ENCODE data around the gene HIP1.
"Not testable (repeated sequence)": the region's sequence is repeated elsewhere in the genome, so short reads cannot be mapped to it uniquely, and the experiment has no call there.

The HIP1 gene

GRCh38 chr7:75608451-75609122 is 130.2 kb downstream of the HIP1 start:
- DNase-seq, result no peak

GRCh38 chr7:75604408-75604807 is 134.3 kb downstream of the HIP1 start:
- no peak for DNase-seq

- DNase-seq, result not testable (repeated sequence)
Measured at GRCh38 chr7:75602831-75603230, 135.9 kb downstream of the HIP1 start.

- DNase-seq, result no peak
Measured at GRCh38 chr7:75601539-75601938, 137.2 kb downstream of the HIP1 start.

- DNase-seq, result not testable (repeated sequence)
Measured at GRCh38 chr7:75600748-75601147, 138.0 kb downstream of the HIP1 start.

GRCh38 chr7:75599244-75599781 is 139.4 kb downstream of the HIP1 start:
- DNase-seq, result no peak

- no peak for DNase-seq
Measured at GRCh38 chr7:75596727-75597614, 141.8 kb downstream of the HIP1 start.

GRCh38 chr7:75595766-75596165 is 143.0 kb downstream of the HIP1 start:
- no peak for DNase-seq

- not testable (repeated sequence) for DNase-seq
Measured at GRCh38 chr7:75593500-75594184, 145.1 kb downstream of the HIP1 start.

GRCh38 chr7:75591467-75592255 is 147.1 kb downstream of the HIP1 start:
- DNase-seq, result no peak

- DNase-seq, result no peak
Measured at GRCh38 chr7:75590373-75591005, 148.3 kb downstream of the HIP1 start.

GRCh38 chr7:75584354-75584753 is 154.4 kb downstream of the HIP1 start:
- DNase-seq, result no peak

- DNase-seq, result no peak
Measured at GRCh38 chr7:75583255-75583654, 155.5 kb downstream of the HIP1 start.

- DNase-seq, result no peak
Measured at GRCh38 chr7:75579899-75580298, 158.8 kb downstream of the HIP1 start.

GRCh38 chr7:75578081-75578480 is 160.7 kb downstream of the HIP1 start:
- DNase-seq, result no peak

GRCh38 chr7:75575488-75576121 is 163.1 kb downstream of the HIP1 start:
- no peak for DNase-seq

- DNase-seq, result no peak
Measured at GRCh38 chr7:75573477-75574019, 165.2 kb downstream of the HIP1 start.

GRCh38 chr7:75572814-75573213 is 165.9 kb downstream of the HIP1 start:
- DNase-seq, result no peak

- DNase-seq, result no peak
Measured at GRCh38 chr7:75572396-75572795, 166.3 kb downstream of the HIP1 start.

- DNase-seq, result no peak
Measured at GRCh38 chr7:75571209-75571608, 167.5 kb downstream of the HIP1 start.

GRCh38 chr7:75569629-75570282 is 169.0 kb downstream of the HIP1 start:
- DNase-seq, result not testable (repeated sequence)

Data from activated naive CD4-positive, alpha-beta T cell (primary cell).